HEK293T (cell line): ENCODE data around the gene UVRAG.

Experiments
- CTCF ChIA-PET: fragments of 350-600 bp; formaldehyde crosslinking; extraction: SDS; loops from one replicate; lab custom pipeline; 2021; ENCODE audit warnings: antibody characterized with exemption, inconsistent platforms; lab: Yijun Ruan, JAX
- POLR2A ChIA-PET: fragments of 350-600 bp; formaldehyde crosslinking; extraction: SDS; loops from one replicate; lab custom pipeline; 2020; ENCODE audit warnings: antibody characterized with exemption, inconsistent platforms; lab: Yijun Ruan, JAX
- DNase-seq: peaks from one replicate; pipeline ENCODE4 v3.0.0; 2012; ENCODE audit warnings: mixed read lengths; ENCODE audit errors: extremely low spot score
- ARNT ChIP-seq: fragments of 450-650 bp; IDR thresholded peaks from 2 replicates; pipeline ENCODE4 v1.6.1; 2017; ENCODE audit warnings: mild to moderate bottlenecking
- BHLHE40 ChIP-seq: fragments of 450-650 bp; IDR thresholded peaks from 2 replicates; pipeline ENCODE4 v1.6.1; 2016; ENCODE audit warnings: mild to moderate bottlenecking, moderate library complexity, borderline replicate concordance
- CTBP1 ChIP-seq: fragments of 450-650 bp; IDR thresholded peaks from 2 replicates; pipeline ENCODE4 v1.6.1; 2016; ENCODE audit warnings: borderline replicate concordance
- ELF4 ChIP-seq: fragments of 450-650 bp; IDR thresholded peaks from 2 replicates; pipeline ENCODE4 v1.6.1; 2017; ENCODE audit warnings: antibody characterized with exemption
- FOXA1 ChIP-seq: fragments of 450-650 bp; IDR thresholded peaks from 2 replicates; pipeline ENCODE4 v1.6.1; 2016; ENCODE audit warnings: mild to moderate bottlenecking
- FOXK2 ChIP-seq: fragments of 450-650 bp; IDR thresholded peaks from 2 replicates; pipeline ENCODE4 v1.6.1; 2016; ENCODE audit warnings: mild to moderate bottlenecking
- FOXM1 ChIP-seq: fragments of 450-650 bp; IDR thresholded peaks from 2 replicates; pipeline ENCODE4 v1.6.1; 2017; ENCODE audit warnings: mild to moderate bottlenecking, borderline replicate concordance
- HDGF ChIP-seq: fragments of 450-650 bp; IDR thresholded peaks from 2 replicates; pipeline ENCODE4 v1.6.1; 2017; ENCODE audit warnings: antibody characterized with exemption, borderline replicate concordance
- L3MBTL2 ChIP-seq: fragments of 450-650 bp; conservative IDR thresholded peaks from 2 replicates; pipeline ENCODE4 v1.6.1; 2016; ENCODE audit warnings: mild to moderate bottlenecking
- LEF1 ChIP-seq: fragments of 450-650 bp; IDR thresholded peaks from 2 replicates; pipeline ENCODE4 v1.6.1; 2017; ENCODE audit warnings: mild to moderate bottlenecking, borderline replicate concordance
- NFRKB ChIP-seq: fragments of 450-650 bp; IDR thresholded peaks from 2 replicates; pipeline ENCODE4 v1.6.1; 2016; ENCODE audit warnings: mild to moderate bottlenecking, moderate library complexity
- PKNOX1 ChIP-seq: fragments of 450-650 bp; IDR thresholded peaks from 2 replicates; pipeline ENCODE4 v1.6.1; 2016
- SP1 ChIP-seq: fragments of 450-650 bp; IDR thresholded peaks from 2 replicates; pipeline ENCODE4 v1.6.1; 2017
- SUZ12 ChIP-seq: fragments of 450-650 bp; IDR thresholded peaks from 2 replicates; pipeline ENCODE4 v1.6.1; 2016; ENCODE audit warnings: mild to moderate bottlenecking
- TARDBP ChIP-seq: fragments of 450-650 bp; IDR thresholded peaks from 2 replicates; pipeline ENCODE4 v1.6.1; 2016
- ZNF384 ChIP-seq: fragments of 450-650 bp; IDR thresholded peaks from 2 replicates; pipeline ENCODE4 v1.6.1; 2016

Gene UVRAG

GRCh38 chr11:75893251-75893650 is 78.2 kb downstream of the UVRAG start:
- CTCF ChIA-PET: no interaction called here
- POLR2A ChIA-PET: no interaction called here
- no peak for TF ChIP-seq FOXM1
- no peak for TF ChIP-seq LEF1
- TF ChIP-seq SUZ12: no peak
- no peak for TF ChIP-seq CTBP1
- no peak for TF ChIP-seq NFRKB
- no peak for TF ChIP-seq FOXK2
- TF ChIP-seq TARDBP: no peak
- no peak for TF ChIP-seq ZNF384
- no peak for TF ChIP-seq ELF4
- no peak for TF ChIP-seq PKNOX1
- TF ChIP-seq BHLHE40: no peak
- TF ChIP-seq SP1: no peak
- no peak for TF ChIP-seq FOXA1
- DNase-seq: no peak

GRCh38 chr11:75894036-75894585 is 79.1 kb downstream of the UVRAG start:
- no peak for DNase-seq
- ChIA-PET POLR2A (no interaction called here), CTCF (no interaction called here)
- TF ChIP-seq SUZ12 (no peak), FOXK2 (no peak), L3MBTL2 (no peak), BHLHE40 (no peak), FOXM1 (no peak), ZNF384 (no peak), NFRKB (no peak), LEF1 (no peak), FOXA1 (no peak), ARNT (no peak), HDGF (no peak)

GRCh38 chr11:75896843-75897419 is 81.9 kb downstream of the UVRAG start:
- DNase-seq: peak; percentile 28
- POLR2A ChIA-PET: interaction anchor here (0.7 to 1.6 kb wide), 2 partner anchors 255 to 311 kb away, joined by 3 to 5 read pairs; no protein-coding TSS in a partner anchor
- CTCF ChIA-PET: interaction anchor here (1.0 to 5.3 kb wide), 5 partner anchors 83 to 312 kb away, joined by 3 to 35 read pairs (median 3); no protein-coding TSS in a partner anchor
- TF ChIP-seq TARDBP (no peak), SP1 (no peak), FOXA1 (no peak), L3MBTL2 (no peak), CTBP1 (no peak), LEF1 (no peak), ELF4 (no peak)

GRCh38 chr11:75898871-75899270 is 83.9 kb downstream of the UVRAG start:
- CTCF ChIA-PET: interaction anchor here (1.8 to 5.3 kb wide), 3 partner anchors 252 to 310 kb away, joined by 4 to 35 read pairs (median 29); no protein-coding TSS in a partner anchor
- POLR2A ChIA-PET: no interaction called here
- TF ChIP-seq ELF4: no peak
- TF ChIP-seq FOXM1: no peak
- TF ChIP-seq FOXA1: no peak
- TF ChIP-seq ARNT: no peak
- no peak for TF ChIP-seq FOXK2
- no peak for TF ChIP-seq L3MBTL2
- TF ChIP-seq SP1: no peak
- TF ChIP-seq LEF1: no peak
- no peak for TF ChIP-seq NFRKB
- DNase-seq: no peak

GRCh38 chr11:75899806-75900205 is 84.8 kb downstream of the UVRAG start:
- ChIA-PET CTCF (interaction anchor here (0.6 to 5.3 kb wide), 3 partner anchors 27 to 309 kb away, joined by 4 to 29 read pairs (median 4); no protein-coding TSS in a partner anchor), POLR2A (no interaction called here)
- TF ChIP-seq CTBP1: no peak
- no peak for DNase-seq

- no peak for DNase-seq
- POLR2A ChIA-PET: no interaction called here
- CTCF ChIA-PET: interaction anchor here (3.2 kb wide), 1 partner anchor 251 kb away, joined by 14 read pairs; no protein-coding TSS in a partner anchor
- TF ChIP-seq BHLHE40: no peak
- TF ChIP-seq PKNOX1: no peak
- TF ChIP-seq NFRKB: no peak
- TF ChIP-seq SP1: no peak
- no peak for TF ChIP-seq L3MBTL2
- no peak for TF ChIP-seq TARDBP
- no peak for TF ChIP-seq FOXM1
- no peak for TF ChIP-seq LEF1
- TF ChIP-seq ELF4: no peak
- TF ChIP-seq FOXK2: no peak
- TF ChIP-seq FOXA1: no peak
- no peak for TF ChIP-seq ARNT
- no peak for TF ChIP-seq HDGF
- no peak for TF ChIP-seq ZNF384
- no peak for TF ChIP-seq SUZ12
- TF ChIP-seq CTBP1: no peak
Measured at GRCh38 chr11:75900848-75901247, 85.8 kb downstream of the UVRAG start.

GRCh38 chr11:75902631-75903030 is 87.6 kb downstream of the UVRAG start:
- POLR2A ChIA-PET: no interaction called here
- DNase-seq: no peak
- TF ChIP-seq FOXM1 (no peak), ZNF384 (no peak), SP1 (no peak), NFRKB (no peak), L3MBTL2 (no peak), LEF1 (no peak), ELF4 (no peak), FOXK2 (no peak), CTBP1 (no peak), SUZ12 (no peak), HDGF (no peak), ARNT (no peak), BHLHE40 (no peak), TARDBP (no peak), PKNOX1 (no peak), FOXA1 (no peak)
- CTCF ChIA-PET: interaction anchor here (3.2 kb wide), 1 partner anchor 249 kb away, joined by 14 read pairs; no protein-coding TSS in a partner anchor
